PC-9 (cell line): ENCODE results near the gene CYP11A1. TPM values are rescaled to one million over a fixed set of nuclear protein-coding genes. Genes with fewer than 3 reads are reported as not detected.

Experiments
- BruUV-seq: library from RNA; stranded (reverse); fragments of 400-500 nt; replicated peaks from 2 replicates; lab custom pipeline; 2021; lab: Mats Ljungman, UMichigan
- CTCF ChIA-PET: fragments of 300-600 bp; sonication (Branson Sonifier 250); formaldehyde crosslinking; loops from one replicate; lab custom pipeline; 2022; ENCODE audit warnings: antibody characterized with exemption; lab: Charles Lee
- POLR2A ChIA-PET: fragments of 300-600 bp; sonication (Branson Sonifier 250); formaldehyde crosslinking; loops from one replicate; lab custom pipeline; 2022; ENCODE audit warnings: antibody characterized with exemption; ENCODE audit not compliant: unreplicated experiment; lab: Charles Lee
- DNase-seq, 2 experiments: peaks; one replicate each; pipeline versions ENCODE4 v3.0.0 to v3.0.0-alpha.2; 2015 to 2022; ENCODE audit warnings: mixed read lengths in 1 of 2
- H2AFZ ChIP-seq: fragments of 200-600 bp; sonication (generic); 2 replicates; pipeline ENCODE4 v1.8.1; 2017; ENCODE audit warnings: antibody characterized with exemption
- H3F3A ChIP-seq: fragments of 200-600 bp; sonication (generic); 2 replicates; pipeline ENCODE4 v1.8.1; 2017; ENCODE audit warnings: antibody characterized with exemption, mild to moderate bottlenecking, low read depth; ENCODE audit not compliant: insufficient read depth
- H3K27ac ChIP-seq: fragments of 200-600 bp; sonication (generic); 2 replicates; pipeline ENCODE4 v1.6.1; 2016; ENCODE audit warnings: mixed run types
- H3K27me3 ChIP-seq: fragments of 200-600 bp; sonication (generic); 2 replicates; pipeline ENCODE4 v1.6.1; 2016; ENCODE audit warnings: low read depth, mixed run types; ENCODE audit not compliant: insufficient read depth
- H3K36me3 ChIP-seq: fragments of 200-600 bp; sonication (generic); 2 replicates; pipeline ENCODE4 v1.6.1; 2016; ENCODE audit warnings: low read depth, mixed run types
- H3K4me1 ChIP-seq: fragments of 200-600 bp; sonication (generic); replicated peaks from 2 replicates; pipeline ENCODE4 v1.6.1; 2016; ENCODE audit warnings: mixed run types; ENCODE audit not compliant: insufficient read depth
- H3K4me2 ChIP-seq: fragments of 200-600 bp; sonication (generic); 2 replicates; pipeline ENCODE4 v1.6.1; 2017; ENCODE audit warnings: mixed run types
- H3K4me3 ChIP-seq: fragments of 200-600 bp; sonication (generic); 2 replicates; pipeline ENCODE4 v1.6.1; 2016; ENCODE audit warnings: mixed run types
- H3K79me2 ChIP-seq: fragments of 200-600 bp; sonication (generic); 2 replicates; pipeline ENCODE4 v1.6.1; 2017; ENCODE audit warnings: low read depth, mixed run types
- H3K9me2 ChIP-seq: fragments of 200-600 bp; sonication (generic); 2 replicates; pipeline ENCODE4 v1.8.1; 2017; ENCODE audit warnings: mild to moderate bottlenecking; ENCODE audit not compliant: insufficient read depth
- H3K9me3 ChIP-seq: fragments of 200-600 bp; sonication (generic); 2 replicates; pipeline ENCODE4 v1.8.1; 2016; ENCODE audit warnings: low read depth; ENCODE audit not compliant: insufficient read depth
- H4K20me1 ChIP-seq: fragments of 200-600 bp; sonication (generic); 2 replicates; pipeline ENCODE4 v1.8.1; 2017; ENCODE audit not compliant: insufficient read depth
- CTCF ChIP-seq: fragments of 200-600 bp; sonication (generic); conservative IDR thresholded peaks from 2 replicates; pipeline ENCODE4 v1.6.1; 2017; ENCODE audit warnings: mixed run types, antibody characterized with exemption, mild to moderate bottlenecking, moderate library complexity
- EZH2 ChIP-seq: fragments of 200-600 bp; sonication (generic); IDR thresholded peaks from 2 replicates; pipeline ENCODE4 v1.8.0; 2017; ENCODE audit warnings: antibody characterized with exemption, low read depth
- intact Hi-C: fragments of 100-400 bp; cut with micrococcal nuclease; formaldehyde crosslinking; loops from one replicate; pipeline ENCODE4 v1.10.0; 2022; ENCODE audit not compliant: unreplicated experiment
- total RNA-seq: library from RNA; stranded (reverse); gene quantifications from 2 replicates; pipeline ENCODE4 v1.2.3, GENCODE V29; 2021

Gene CYP11A1
- total RNA-seq, 1 experiment from 2014 or later: 7.1 TPM

GRCh38 chr15:74330861-74331408 lies 36.5 kb downstream of the CYP11A1 start:
- POLR2A ChIA-PET: no interaction called here
- BruUV-seq: no TSS peak
- H3K36me3 ChIP-seq: no peaks in the 10 kb centered on the region
- intact Hi-C loops: no loop called here
- H3K9me3 ChIP-seq: no peaks in the 10 kb centered on the region
- peaks cover under 1% of the 10 kb centered on the region; the same call in 1 of the 2 replicates for H3K4me1 ChIP-seq
- no peak overlapping the region for H3K4me3 ChIP-seq
- no peaks in the 10 kb centered on the region for H4K20me1 ChIP-seq
- CTCF ChIA-PET: no interaction called here
- H3K4me2 ChIP-seq: no peak overlapping the region
- no peaks in the 10 kb centered on the region for H3F3A ChIP-seq
- no peak overlapping the region for H2AFZ ChIP-seq
- no peaks in the 10 kb centered on the region for H3K27me3 ChIP-seq
- H3K9me2 ChIP-seq: no peaks in the 10 kb centered on the region
- DNase-seq: no peak
- H3K79me2 ChIP-seq: no peaks in the 10 kb centered on the region
- TF ChIP-seq EZH2: no peak
- no peak for TF ChIP-seq CTCF
- no peak overlapping the region for H3K27ac ChIP-seq

- intact Hi-C loops: no loop called here
- no peak overlapping the region for H3K27ac ChIP-seq
- H3K9me2 ChIP-seq: no peaks in the 10 kb centered on the region
- no peaks in the 10 kb centered on the region for H3K4me1 ChIP-seq
- no peaks in the 10 kb centered on the region for H3K36me3 ChIP-seq
- BruUV-seq: no TSS peak
- no peaks in the 10 kb centered on the region for H4K20me1 ChIP-seq
- no peak for TF ChIP-seq EZH2
- no peak for TF ChIP-seq CTCF
- no peak overlapping the region for H3K4me3 ChIP-seq
- ChIA-PET POLR2A (interaction anchor here (0.7 kb wide), 1 partner anchor 32 kb away, joined by 6 read pairs; no protein-coding TSS in a partner anchor), CTCF (no interaction called here)
- no peaks in the 10 kb centered on the region for H3F3A ChIP-seq
- no peak for DNase-seq
- H3K9me3 ChIP-seq: no peaks in the 10 kb centered on the region
- H3K79me2 ChIP-seq: no peaks in the 10 kb centered on the region
- no peaks in the 10 kb centered on the region for H3K27me3 ChIP-seq
- no peak overlapping the region for H2AFZ ChIP-seq
- no peak overlapping the region for H3K4me2 ChIP-seq
Observed at GRCh38 chr15:74328331-74329056, 39.0 kb downstream of the CYP11A1 start.

GRCh38 chr15:74327756-74328155 lies 39.7 kb downstream of the CYP11A1 start:
- H3K9me2 ChIP-seq: no peaks in the 10 kb centered on the region
- intact Hi-C loops: no loop called here
- CTCF ChIA-PET: no interaction called here
- TF ChIP-seq EZH2 (no peak), CTCF (no peak)
- H3K27me3 ChIP-seq: no peaks in the 10 kb centered on the region
- POLR2A ChIA-PET: no interaction called here
- no peak overlapping the region for H3K27ac ChIP-seq
- no peak overlapping the region for H3K4me3 ChIP-seq
- H3F3A ChIP-seq: no peaks in the 10 kb centered on the region
- no peak overlapping the region for H2AFZ ChIP-seq
- H3K9me3 ChIP-seq: no peaks in the 10 kb centered on the region
- H4K20me1 ChIP-seq: no peaks in the 10 kb centered on the region
- no TSS peak for BruUV-seq
- no peak overlapping the region for H3K4me2 ChIP-seq
- no peaks in the 10 kb centered on the region for H3K36me3 ChIP-seq
- no peak for DNase-seq
- no peaks in the 10 kb centered on the region for H3K79me2 ChIP-seq
- H3K4me1 ChIP-seq: no peaks in the 10 kb centered on the region
